Activated CD4-positive, alpha-beta T cell treated with anti-CD3 and anti-CD28 coated beads, Interleukin-2, amount 10 ng/mL, durations not matched to agents 7 days and 5 days (primary cell): Measurements from ENCODE around the gene NXT1. TPM values are rescaled to one million over a fixed set of nuclear protein-coding genes. Genes with fewer than 3 reads are reported as not detected.

Experiments
- CTCF ChIA-PET: fragments of 350-600 bp; sonication (Branson Sonifier 250); formaldehyde crosslinking; loops from one replicate; lab custom pipeline; 2021; ENCODE audit warnings: antibody characterized with exemption; lab: Charles Lee
- POLR2A ChIA-PET: fragments of 350-600 bp; sonication (Branson Sonifier 250); formaldehyde crosslinking; loops from one replicate; lab custom pipeline; 2021; ENCODE audit warnings: antibody characterized with exemption; lab: Charles Lee
- DNase-seq: peaks from one replicate; pipeline ENCODE4 v3.0.0-alpha.2; 2020
- H3K27ac Mint-ChIP-seq: one replicate; pipeline ENCODE4 v1.8.0; 2021; ENCODE audit warnings: mild to moderate bottlenecking, moderate library complexity, mixed read lengths
- H3K27me3 Mint-ChIP-seq: one replicate; pipeline ENCODE4 v1.8.0; 2021; ENCODE audit warnings: mixed read lengths
- H3K36me3 Mint-ChIP-seq: one replicate; pipeline ENCODE4 v1.8.0; 2021; ENCODE audit warnings: low read depth, mixed read lengths
- H3K4me1 Mint-ChIP-seq: one replicate; pipeline ENCODE4 v1.8.0; 2021; ENCODE audit warnings: mixed read lengths
- H3K4me3 Mint-ChIP-seq: one replicate; pipeline ENCODE4 v1.8.0; 2021; ENCODE audit warnings: mild to moderate bottlenecking, moderate library complexity, mixed read lengths
- H3K9me3 Mint-ChIP-seq: one replicate; pipeline ENCODE4 v1.8.0; 2021; ENCODE audit warnings: mixed read lengths
- total RNA-seq, 2 experiments: library from RNA; stranded (reverse); gene quantifications; one replicate each; pipeline ENCODE4 v1.2.3, GENCODE V29; 2021

NXT1 gene
- total RNA-seq, 2 experiments from 2014 or later, result 28.1 to 28.2 TPM

GRCh38 chr20:23390091-23390774, 39.6 kb downstream of the NXT1 start:
- H3K4me3 Mint-ChIP-seq, result no peak overlapping the region

GRCh38 chr20:23391707-23392310, 41.2 kb downstream of the NXT1 start:
- ChIA-PET CTCF (interaction anchor here (0.7 kb wide), 1 partner anchor 42 kb away, joined by 4 read pairs; no protein-coding TSS in a partner anchor), POLR2A (no interaction called here)
- H3K27me3 Mint-ChIP-seq, result no peaks in the 10 kb centered on the region
- no peaks in the 10 kb centered on the region for H3K9me3 Mint-ChIP-seq
- no peak overlapping the region for H3K4me3 Mint-ChIP-seq
- no peak for DNase-seq
- H3K36me3 Mint-ChIP-seq, result peaks cover 50% of the 10 kb centered on the region
- peaks cover 5% of the 10 kb centered on the region for H3K4me1 Mint-ChIP-seq
- H3K27ac Mint-ChIP-seq, result no peak overlapping the region

More at GRCh38 chr20:23390091-23390774, 39.6 kb downstream of the NXT1 start:
- H3K27me3 Mint-ChIP-seq, result no peaks in the 10 kb centered on the region
- H3K4me1 Mint-ChIP-seq, result peaks cover 4% of the 10 kb centered on the region
- H3K27ac Mint-ChIP-seq, result no peak overlapping the region
- ChIA-PET CTCF (interaction anchor here (0.6 kb wide), 1 partner anchor 25 kb away, joined by 3 read pairs; no protein-coding TSS in a partner anchor), POLR2A (no interaction called here)
- DNase-seq, result no peak
- no peaks in the 10 kb centered on the region for H3K9me3 Mint-ChIP-seq
- H3K36me3 Mint-ChIP-seq, result peaks cover 57% of the 10 kb centered on the region

- ChIA-PET CTCF (interaction anchor here (0.7 kb wide), 1 partner anchor 9 kb away, joined by 3 read pairs; no protein-coding TSS in a partner anchor), POLR2A (no interaction called here)
- H3K27ac Mint-ChIP-seq, result no peak overlapping the region
- DNase-seq, result no peak
- no peaks in the 10 kb centered on the region for H3K9me3 Mint-ChIP-seq
- H3K4me3 Mint-ChIP-seq, result no peak overlapping the region
- H3K36me3 Mint-ChIP-seq, result peaks cover 37% of the 10 kb centered on the region
- H3K4me1 Mint-ChIP-seq, result peaks cover 22% of the 10 kb centered on the region
- no peaks in the 10 kb centered on the region for H3K27me3 Mint-ChIP-seq
These were observed 43.6 kb downstream of the NXT1 start for GRCh38 chr20:23393996-23394775.

- DNase-seq, result no peak
- Mint-ChIP-seq H3K4me1 (peaks cover 46% of the 10 kb centered on the region), H3K4me3 (no peak overlapping the region), H3K27ac (peak overlapping the region; percentile 62), H3K36me3 (peaks cover 44% of the 10 kb centered on the region), H3K27me3 (no peaks in the 10 kb centered on the region), H3K9me3 (no peaks in the 10 kb centered on the region)
- POLR2A ChIA-PET, result no interaction called here
- CTCF ChIA-PET, result no interaction called here
These were observed 46.5 kb downstream of the NXT1 start for GRCh38 chr20:23396950-23397627.

GRCh38 chr20:23397961-23398360, 47.4 kb downstream of the NXT1 start:
- CTCF ChIA-PET, result no interaction called here
- DNase-seq, result peak; percentile 12
- peaks cover 46% of the 10 kb centered on the region for H3K36me3 Mint-ChIP-seq
- no peaks in the 10 kb centered on the region for H3K27me3 Mint-ChIP-seq
- H3K9me3 Mint-ChIP-seq, result no peaks in the 10 kb centered on the region
- peak overlapping the region; percentile 33 for H3K4me3 Mint-ChIP-seq
- peak overlapping the region; percentile 62 for H3K27ac Mint-ChIP-seq
- peaks cover 46% of the 10 kb centered on the region for H3K4me1 Mint-ChIP-seq
- POLR2A ChIA-PET, result no interaction called here

GRCh38 chr20:23399568-23400241, 49.1 kb downstream of the NXT1 start:
- Mint-ChIP-seq H3K4me1 (peaks cover 46% of the 10 kb centered on the region), H3K36me3 (peaks cover 34% of the 10 kb centered on the region), H3K9me3 (no peaks in the 10 kb centered on the region), H3K4me3 (no peak overlapping the region), H3K27me3 (no peaks in the 10 kb centered on the region), H3K27ac (peak overlapping the region; percentile 73)
- no peak for DNase-seq
- ChIA-PET POLR2A (interaction anchor here (1.0 kb wide), 1 partner anchor 20 kb away, joined by 3 read pairs; no protein-coding TSS in a partner anchor), CTCF (interaction anchor here (0.6 to 1.5 kb wide), 2 partner anchors 16 to 18 kb away, joined by 3 to 4 read pairs; no protein-coding TSS in a partner anchor)

- no peaks in the 10 kb centered on the region for H3K27me3 Mint-ChIP-seq
- ChIA-PET POLR2A (interaction anchor here (0.6 kb wide), 1 partner anchor 1721 kb away, joined by 3 read pairs; no protein-coding TSS in a partner anchor), CTCF (interaction anchor here (0.8 kb wide), 1 partner anchor 23 kb away, joined by 3 read pairs; no protein-coding TSS in a partner anchor)
- no peak for DNase-seq
- H3K4me1 Mint-ChIP-seq, result peaks cover 44% of the 10 kb centered on the region
- H3K36me3 Mint-ChIP-seq, result peaks cover 28% of the 10 kb centered on the region
- no peak overlapping the region for H3K4me3 Mint-ChIP-seq
- no peak overlapping the region for H3K27ac Mint-ChIP-seq
- no peaks in the 10 kb centered on the region for H3K9me3 Mint-ChIP-seq
These were observed 50.5 kb downstream of the NXT1 start for GRCh38 chr20:23401051-23401450.

- DNase-seq, result no peak
- POLR2A ChIA-PET, result no interaction called here
- Mint-ChIP-seq H3K4me1 (peaks cover 44% of the 10 kb centered on the region), H3K9me3 (no peaks in the 10 kb centered on the region), H3K27me3 (no peaks in the 10 kb centered on the region), H3K27ac (no peak overlapping the region), H3K4me3 (no peak overlapping the region), H3K36me3 (peaks cover 23% of the 10 kb centered on the region)
- CTCF ChIA-PET, result interaction anchor here (1.0 to 1.3 kb wide), 3 partner anchors 9 to 54 kb away, joined by 3 read pairs; no protein-coding TSS in a partner anchor
These were observed 53.2 kb downstream of the NXT1 start for GRCh38 chr20:23403751-23404150.

- DNase-seq, result no peak
- Mint-ChIP-seq H3K27me3 (no peaks in the 10 kb centered on the region), H3K4me1 (peaks cover 40% of the 10 kb centered on the region), H3K9me3 (no peaks in the 10 kb centered on the region), H3K27ac (no peak overlapping the region), H3K36me3 (peaks cover 23% of the 10 kb centered on the region), H3K4me3 (no peak overlapping the region)
- ChIA-PET CTCF (interaction anchor here (1.0 to 1.3 kb wide), 2 partner anchors 15 to 55 kb away, joined by 3 read pairs; no protein-coding TSS in a partner anchor), POLR2A (no interaction called here)
These were observed 53.6 kb downstream of the NXT1 start for GRCh38 chr20:23404196-23404595.
